ENCODE results near the gene ERICH2.

The ERICH2 gene

GRCh38 chr2:170817093-170818035, 47.2 kb downstream of the ERICH2 start:
- DNase-seq: peak in 3 of 51 donors; percentile 39 to 72 (median 45)

GRCh38 chr2:170818036-170818751, 48.0 kb downstream of the ERICH2 start:
- peak in 3 of 51 donors; percentile 31 to 64 (median 35) for DNase-seq

- no peak for DNase-seq
Measured at GRCh38 chr2:170818752-170819470, 48.7 kb downstream of the ERICH2 start.

- peak in 1 of 51 donors; percentile 30 for DNase-seq
Measured at GRCh38 chr2:170819680-170820664, 49.8 kb downstream of the ERICH2 start.

GRCh38 chr2:170820757-170821530, 50.8 kb downstream of the ERICH2 start:
- peak in 1 of 51 donors; percentile 30 for DNase-seq

- DNase-seq: peak in 1 of 51 donors; percentile 14
Measured at GRCh38 chr2:170821531-170822289, 51.5 kb downstream of the ERICH2 start.

- DNase-seq: peak in 2 of 51 donors; percentile 20 to 30
Measured at GRCh38 chr2:170822290-170823087, 52.3 kb downstream of the ERICH2 start.

GRCh38 chr2:170823088-170823897, 53.1 kb downstream of the ERICH2 start:
- DNase-seq: peak in 8 of 51 donors; percentile 6 to 49 (median 27)

GRCh38 chr2:170823898-170824215, 53.7 kb downstream of the ERICH2 start:
- no peak for DNase-seq

- DNase-seq: no peak
Measured at GRCh38 chr2:170824526-170825015, 54.4 kb downstream of the ERICH2 start.

- no peak for DNase-seq
Measured at GRCh38 chr2:170827841-170828532, 57.8 kb downstream of the ERICH2 start.

- no peak for DNase-seq
Measured at GRCh38 chr2:170828533-170828916, 58.3 kb downstream of the ERICH2 start.

- peak in 2 of 51 donors; percentile 14 for DNase-seq
Measured at GRCh38 chr2:170829036-170829435, 58.9 kb downstream of the ERICH2 start.

- no peak for DNase-seq
Measured at GRCh38 chr2:170830166-170830565, 60.0 kb downstream of the ERICH2 start.

GRCh38 chr2:170831115-170831514, 60.9 kb downstream of the ERICH2 start:
- DNase-seq: no peak

- DNase-seq: no peak
Measured at GRCh38 chr2:170836027-170836426, 65.8 kb downstream of the ERICH2 start.
